ENCODE measurements around the gene TRIM45. TPM values are rescaled to one million over a fixed set of nuclear protein-coding genes. Genes with fewer than 3 reads are reported as not detected.

Gene TRIM45
- total and polyA plus RNA-seq, 2 of the 13 experiments (the other 11 are each of a cell fraction or from before 2014, with no cell fraction given), result 1.9 to 2.3 TPM

DNA sequence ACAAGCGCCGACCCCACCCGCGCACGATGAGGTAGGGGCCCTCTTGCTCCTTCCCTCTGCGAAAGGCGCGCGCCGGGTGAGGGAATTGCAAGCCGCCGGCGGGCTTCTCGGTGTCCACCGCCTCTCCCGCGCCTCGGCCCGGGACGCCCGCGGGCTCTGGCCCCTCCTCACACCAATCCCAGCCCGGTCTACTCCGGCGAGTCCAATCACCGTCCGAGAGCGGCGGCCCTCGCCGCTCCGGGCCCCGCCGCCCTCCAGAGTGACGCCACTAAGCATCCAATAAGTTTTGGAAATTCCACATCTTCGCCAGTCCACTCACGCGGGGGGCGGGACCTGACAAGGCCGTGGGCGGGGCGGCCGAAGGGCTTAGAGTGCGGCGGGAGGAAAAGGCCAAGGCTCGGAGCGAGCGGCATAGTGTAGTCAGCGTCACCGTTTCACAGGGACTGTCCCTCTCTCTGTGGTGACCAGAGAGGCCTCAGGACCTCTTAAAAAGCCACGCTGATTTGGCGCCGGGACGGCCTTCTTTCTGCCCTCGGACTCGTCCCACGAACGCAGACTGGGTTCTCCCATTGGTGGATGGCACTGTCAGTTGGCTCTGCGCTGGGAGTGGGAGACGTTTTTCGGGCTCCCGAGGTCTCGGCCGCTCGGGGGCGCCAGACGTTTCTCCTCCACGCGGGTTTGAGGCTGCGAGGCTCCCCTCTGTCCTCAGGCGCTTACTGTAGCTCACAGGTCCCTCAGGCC, at the start of gene TRIM45 (continued):
- TF ChIP-seq NFAT5 (CRISPR knock-in tag; IDR thresholded peaks at IDR 0.05) (0 out of 2 replicates have a peak, but pooled peaks have one; percentile 11), KLF11 (CRISPR knock-in tag; IDR thresholded peaks at IDR 0.05) (no peak), SAP130 (CRISPR knock-in tag; IDR thresholded peaks at IDR 0.05; ENCODE audit: low read depth) (no peak; the same call in none of the 2 replicates), ZFY (CRISPR knock-in tag; IDR thresholded peaks at IDR 0.05) (peak; percentile 72), MNT (IDR thresholded peaks at IDR 0.05) (no peak), ZNF501 (CRISPR knock-in tag; IDR thresholded peaks at IDR 0.05) (peak; percentile 58; the same call in 1 of the 2 replicates), ZNF317 (CRISPR knock-in tag; IDR thresholded peaks at IDR 0.05) (no peak), ZNF891 (CRISPR knock-in tag; IDR thresholded peaks at IDR 0.05) (peak; percentile 83; the same call in 1 of the 2 replicates), SMAD3 (CRISPR knock-in tag; IDR thresholded peaks at IDR 0.05) (no peak; the same call in 1 of the 2 replicates), RBFOX2 (IDR thresholded peaks at IDR 0.05; ENCODE audit: low read depth, low read length) (peak; percentile 53; the same call in 1 of the 2 replicates), CREB1 (IDR thresholded peaks at IDR 0.05) (peak; percentile 54), CREB1 (CRISPR knock-in tag; IDR thresholded peaks at IDR 0.05) (peak; percentile 57), ATF7-NPFF (CRISPR knock-in tag; IDR thresholded peaks at IDR 0.05; ENCODE audit: low read depth) (peak; percentile 39; the same call in 1 of the 2 replicates)
- TF ChIP-seq, protein P1, sequence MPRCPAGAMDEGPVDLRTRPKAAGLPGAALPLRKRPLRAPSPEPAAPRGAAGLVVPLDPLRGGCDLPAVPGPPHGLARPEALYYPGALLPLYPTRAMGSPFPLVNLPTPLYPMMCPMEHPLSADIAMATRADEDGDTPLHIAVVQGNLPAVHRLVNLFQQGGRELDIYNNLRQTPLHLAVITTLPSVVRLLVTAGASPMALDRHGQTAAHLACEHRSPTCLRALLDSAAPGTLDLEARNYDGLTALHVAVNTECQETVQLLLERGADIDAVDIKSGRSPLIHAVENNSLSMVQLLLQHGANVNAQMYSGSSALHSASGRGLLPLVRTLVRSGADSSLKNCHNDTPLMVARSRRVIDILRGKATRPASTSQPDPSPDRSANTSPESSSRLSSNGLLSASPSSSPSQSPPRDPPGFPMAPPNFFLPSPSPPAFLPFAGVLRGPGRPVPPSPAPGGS (CRISPR knock-in tag; IDR thresholded peaks at IDR 0.05), result 0 out of 2 replicates have a peak, but pooled peaks have one; percentile 28
- TF ChIP-seq, protein P2, sequence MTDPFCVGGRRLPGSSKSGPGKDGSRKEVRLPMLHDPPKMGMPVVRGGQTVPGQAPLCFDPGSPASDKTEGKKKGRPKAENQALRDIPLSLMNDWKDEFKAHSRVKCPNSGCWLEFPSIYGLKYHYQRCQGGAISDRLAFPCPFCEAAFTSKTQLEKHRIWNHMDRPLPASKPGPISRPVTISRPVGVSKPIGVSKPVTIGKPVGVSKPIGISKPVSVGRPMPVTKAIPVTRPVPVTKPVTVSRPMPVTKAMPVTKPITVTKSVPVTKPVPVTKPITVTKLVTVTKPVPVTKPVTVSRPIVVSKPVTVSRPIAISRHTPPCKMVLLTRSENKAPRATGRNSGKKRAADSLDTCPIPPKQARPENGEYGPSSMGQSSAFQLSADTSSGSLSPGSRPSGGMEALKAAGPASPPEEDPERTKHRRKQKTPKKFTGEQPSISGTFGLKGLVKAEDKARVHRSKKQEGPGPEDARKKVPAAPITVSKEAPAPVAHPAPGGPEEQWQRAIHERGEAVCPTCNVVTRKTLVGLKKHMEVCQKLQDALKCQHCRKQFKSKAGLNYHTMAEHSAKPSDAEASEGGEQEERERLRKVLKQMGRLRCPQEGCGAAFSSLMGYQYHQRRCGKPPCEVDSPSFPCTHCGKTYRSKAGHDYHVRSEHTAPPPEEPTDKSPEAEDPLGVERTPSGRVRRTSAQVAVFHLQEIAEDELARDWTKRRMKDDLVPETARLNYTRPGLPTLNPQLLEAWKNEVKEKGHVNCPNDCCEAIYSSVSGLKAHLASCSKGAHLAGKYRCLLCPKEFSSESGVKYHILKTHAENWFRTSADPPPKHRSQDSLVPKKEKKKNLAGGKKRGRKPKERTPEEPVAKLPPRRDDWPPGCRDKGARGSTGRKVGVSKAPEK (CRISPR knock-in tag; IDR thresholded peaks at IDR 0.05; ENCODE audit: borderline replicate concordance), result peak; percentile 44; the same call in 1 of the 2 replicates
- TF ChIP-seq, protein P3, sequence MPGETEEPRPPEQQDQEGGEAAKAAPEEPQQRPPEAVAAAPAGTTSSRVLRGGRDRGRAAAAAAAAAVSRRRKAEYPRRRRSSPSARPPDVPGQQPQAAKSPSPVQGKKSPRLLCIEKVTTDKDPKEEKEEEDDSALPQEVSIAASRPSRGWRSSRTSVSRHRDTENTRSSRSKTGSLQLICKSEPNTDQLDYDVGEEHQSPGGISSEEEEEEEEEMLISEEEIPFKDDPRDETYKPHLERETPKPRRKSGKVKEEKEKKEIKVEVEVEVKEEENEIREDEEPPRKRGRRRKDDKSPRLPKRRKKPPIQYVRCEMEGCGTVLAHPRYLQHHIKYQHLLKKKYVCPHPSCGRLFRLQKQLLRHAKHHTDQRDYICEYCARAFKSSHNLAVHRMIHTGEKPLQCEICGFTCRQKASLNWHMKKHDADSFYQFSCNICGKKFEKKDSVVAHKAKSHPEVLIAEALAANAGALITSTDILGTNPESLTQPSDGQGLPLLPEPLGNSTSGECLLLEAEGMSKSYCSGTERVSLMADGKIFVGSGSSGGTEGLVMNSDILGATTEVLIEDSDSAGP (CRISPR knock-in tag; IDR thresholded peaks at IDR 0.05; ENCODE audit: borderline replicate concordance), result peak; percentile 74; the same call in 1 of the 2 replicates

Data from HepG2 (cell line).